HL-60 (cell line): ENCODE data around the gene GOLIM4.

Experiments used
- DNase-seq, 2 experiments: peaks; one replicate each; pipeline ENCODE4 v3.0.0-alpha.2; 2010 to 2020; ENCODE audit warnings: low read depth in 1 of 2, low spot score in 1 of 2
- H3K27ac ChIP-seq: fragments of 250-450 bp; sonication (Bioruptor Pico); replicated peaks from 2 replicates; pipeline ENCODE4 v1.5.1; 2020; ENCODE audit warnings: mild to moderate bottlenecking, moderate library complexity
- H3K27me3 ChIP-seq: fragments of 250-450 bp; sonication (Bioruptor Pico); 2 replicates; pipeline ENCODE4 v1.5.1; 2021; ENCODE audit warnings: mild to moderate bottlenecking, moderate library complexity; ENCODE audit not compliant: insufficient read depth, poor library complexity, severe bottlenecking
- H3K4me3 ChIP-seq: replicated peaks from 2 replicates; pipeline ENCODE4 v1.5.1; 2011; ENCODE audit warnings: mild to moderate bottlenecking, control low read depth, low read length; ENCODE audit not compliant: insufficient read depth
- CTCF ChIP-seq: IDR thresholded peaks from one replicate; pipeline ENCODE4 v1.5.1; 2011; ENCODE audit warnings: low read length, control low read depth, inconsistent platforms; ENCODE audit not compliant: insufficient read depth
- GABPA ChIP-seq: IDR thresholded peaks from 2 replicates; pipeline ENCODE4 v1.6.1; 2012; ENCODE audit warnings: low read depth
- POLR2AphosphoS5 ChIP-seq: IDR thresholded peaks from 2 replicates; pipeline ENCODE4 v1.6.1; 2012; ENCODE audit warnings: low read depth
- REST ChIP-seq: IDR thresholded peaks from 2 replicates; pipeline ENCODE4 v1.6.1; 2012; ENCODE audit warnings: low read depth; ENCODE audit not compliant: insufficient replicate concordance
- SPI1 ChIP-seq: IDR thresholded peaks from 2 replicates; pipeline ENCODE4 v1.6.1; 2012; ENCODE audit warnings: low read depth, mild to moderate bottlenecking, borderline replicate concordance

GOLIM4 gene

GRCh38 chr3:168048414-168049330, 47.1 kb downstream of the GOLIM4 start:
- peak in 1 of 2 experiments; percentile 20 for DNase-seq
- Histone ChIP-seq H3K27ac (no peak overlapping the region), H3K4me3 (no peak overlapping the region), H3K27me3 (no peaks in the 10 kb centered on the region)
- no peak for TF ChIP-seq CTCF
- no peak for TF ChIP-seq REST
- TF ChIP-seq POLR2AphosphoS5: no peak

GRCh38 chr3:168047936-168048335, 47.8 kb downstream of the GOLIM4 start:
- Histone ChIP-seq H3K27ac (no peak overlapping the region), H3K4me3 (no peak overlapping the region), H3K27me3 (no peaks in the 10 kb centered on the region)
- no peak for TF ChIP-seq POLR2AphosphoS5
- TF ChIP-seq SPI1: no peak
- DNase-seq: no peak

GRCh38 chr3:168047190-168047795, 48.4 kb downstream of the GOLIM4 start:
- H3K4me3 ChIP-seq: no peak overlapping the region
- H3K27me3 ChIP-seq: no peaks in the 10 kb centered on the region
- no peak overlapping the region for H3K27ac ChIP-seq
- TF ChIP-seq REST: no peak
- TF ChIP-seq CTCF: peak; percentile 49
- no peak for TF ChIP-seq POLR2AphosphoS5
- peak; percentile 69; the same call in 1 of the 2 replicates for TF ChIP-seq SPI1
- TF ChIP-seq GABPA: no peak
- DNase-seq: peak; percentile 28 to 48

GRCh38 chr3:168044049-168044448, 51.7 kb downstream of the GOLIM4 start:
- Histone ChIP-seq H3K27me3 (no peaks in the 10 kb centered on the region), H3K27ac (no peak overlapping the region), H3K4me3 (no peak overlapping the region)
- TF ChIP-seq POLR2AphosphoS5: no peak
- TF ChIP-seq REST: no peak
- no peak for TF ChIP-seq GABPA
- TF ChIP-seq SPI1: no peak
- TF ChIP-seq CTCF: no peak
- DNase-seq: no peak
